ENCODE measurements around the gene INAFM2.

- TF ChIP-seq POLR2A (IDR thresholded peaks at IDR 0.05): no peak
- TF ChIP-seq CTCF (IDR thresholded peaks at IDR 0.05): no peak
- no peak for TF ChIP-seq EP300 (IDR thresholded peaks at IDR 0.05)
Observed at GRCh38 chr15:40322531-40323238, 807 bp upstream of the INAFM2 start.
